SK-MEL-5 (cell line): ENCODE measurements around the gene PTBP2. TPM values are rescaled to one million over a fixed set of nuclear protein-coding genes. Genes with fewer than 3 reads are reported as not detected.

Experiments
- DNase-seq: peaks from one replicate; pipeline ENCODE4 v3.0.0-alpha.2; 2016; ENCODE audit warnings: low read depth, low spot score
- in situ Hi-C: cut with HindIII; loops from 2 replicates; pipeline ENCODE4 v1.10.0; 2016; ENCODE audit warnings: low sequenced_read_pairs, high pct_unique_total_duplicates, low pct_unique_long_range_greater_than_20kb
- total RNA-seq: library from RNA; depleted of rRNA; stranded (reverse); fragments of >200 nt; shearing (Covaris generic); gene quantifications from 2 replicates; pipeline ENCODE4 v1.2.3, GENCODE V29; 2014

The PTBP2 gene
- total RNA-seq, 1 experiment from 2014 or later: 17.7 TPM

GRCh38 chr1:96861836-96862235 is 140.3 kb downstream of the PTBP2 start:
- in situ Hi-C loops: no loop called here
- no peak for DNase-seq

DNA sequence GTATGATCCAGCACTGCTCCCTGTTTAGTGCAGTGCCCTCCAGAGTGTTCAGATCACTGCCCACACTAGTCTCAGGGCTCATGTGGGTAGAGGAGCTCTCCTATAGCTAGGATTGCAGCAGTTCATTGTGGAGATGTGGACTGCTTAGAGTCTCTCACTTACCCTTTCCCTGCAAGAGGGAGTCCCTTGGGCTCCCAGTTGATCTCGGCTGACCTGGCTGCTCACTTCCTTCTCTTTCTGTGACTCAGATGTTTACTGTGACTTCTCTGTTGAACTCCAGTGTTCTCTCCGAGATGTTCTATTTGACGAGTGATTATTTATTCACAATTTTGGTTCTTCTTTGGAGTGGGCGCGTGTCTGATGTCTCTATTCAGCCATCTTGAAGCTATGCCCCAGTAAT is 141.9 kb downstream of the PTBP2 start:
- no peak for DNase-seq
- in situ Hi-C loops: no loop called here
